SU-DHL-6 (cell line): ENCODE results near the gene C16orf54.
"Not testable (repeated sequence)": the region's sequence is repeated elsewhere in the genome, so short reads cannot be mapped to it uniquely, and the experiment has no call there.

ENCODE experiments used
- H2AFZ ChIP-seq: fragments of 200-600 bp; sonication (generic); 2 replicates; pipeline ENCODE4 v1.6.1; 2014; ENCODE audit warnings: low read depth, mild to moderate bottlenecking, moderate library complexity, mixed read lengths, antibody characterized with exemption, low read length; ENCODE audit not compliant: severe bottlenecking
- H3F3A ChIP-seq: fragments of 200-600 bp; shearing (Covaris generic); 2 replicates; pipeline ENCODE4 v1.6.0; 2016; ENCODE audit warnings: antibody characterized with exemption, mild to moderate bottlenecking; ENCODE audit not compliant: insufficient read depth
- H3K27ac ChIP-seq: fragments of 200-600 bp; sonication (generic); 2 replicates; pipeline ENCODE4 v1.5.1; 2016; ENCODE audit warnings: low read depth, mild to moderate bottlenecking, low read length, moderate library complexity, mixed read lengths
- H3K27me3 ChIP-seq: fragments of 200-600 bp; sonication (generic), shearing (Covaris generic); 2 replicates; pipeline ENCODE4 v1.6.0; 2014; ENCODE audit warnings: mild to moderate bottlenecking, low read length
- H3K36me3 ChIP-seq: fragments of 200-600 bp; sonication (generic); 2 replicates; pipeline ENCODE4 v1.6.1; 2014; ENCODE audit warnings: mild to moderate bottlenecking, low read length, mixed read lengths
- H3K4me2 ChIP-seq: fragments of 300-600, 200-600 bp; shearing (Covaris generic), sonication (generic); 2 replicates; pipeline ENCODE4 v1.6.0; 2014; ENCODE audit warnings: low read length, low read depth, mild to moderate bottlenecking; ENCODE audit not compliant: poor library complexity, severe bottlenecking
- H3K4me3 ChIP-seq: fragments of 200-600 bp; sonication (generic); 2 replicates; pipeline ENCODE4 v1.5.1; 2014; ENCODE audit warnings: antibody characterized with exemption, low read length, mild to moderate bottlenecking, mixed read lengths; ENCODE audit not compliant: insufficient read depth, poor library complexity, severe bottlenecking
- H3K79me2 ChIP-seq: fragments of 200-600 bp; sonication (generic); 2 replicates; pipeline ENCODE4 v1.6.1; 2014; ENCODE audit warnings: mild to moderate bottlenecking, low read length, moderate library complexity; ENCODE audit not compliant: insufficient read depth
- H3K9ac ChIP-seq: fragments of 200-600 bp; sonication (generic); 2 replicates; pipeline ENCODE4 v1.7.0; 2014; ENCODE audit warnings: mild to moderate bottlenecking, low read length
- H3K9me2 ChIP-seq: fragments of 200-600 bp; sonication (generic); replicated peaks from 2 replicates; pipeline ENCODE4 v1.6.1; 2014; ENCODE audit warnings: low read length; ENCODE audit not compliant: insufficient read depth
- H3K9me3 ChIP-seq: fragments of 200-600 bp; sonication (generic); 2 replicates; pipeline ENCODE4 v1.6.1; 2014; ENCODE audit warnings: low read length, mixed read lengths; ENCODE audit not compliant: insufficient read depth
- H4K20me1 ChIP-seq: fragments of 200-600 bp; sonication (generic); 2 replicates; pipeline ENCODE4 v1.6.1; 2014; ENCODE audit warnings: low read depth, mild to moderate bottlenecking, antibody characterized with exemption, low read length, moderate library complexity, mixed read lengths
- EZH2phosphoT487 ChIP-seq: fragments of 200-600 bp; sonication (generic), shearing (Covaris generic); conservative IDR thresholded peaks from 2 replicates; pipeline ENCODE4 v1.6.1; 2018; ENCODE audit warnings: mild to moderate bottlenecking, antibody characterized with exemption, low read length, moderate library complexity, mixed read lengths
- TF ChIP-seq, protein P1 (sequence below): fragments of 200-600 bp; sonication (generic); IDR thresholded peaks from one replicate; pipeline ENCODE4 v1.5.1; 2017; ENCODE audit warnings: antibody characterized with exemption, mild to moderate bottlenecking, low read length, moderate library complexity; ENCODE audit not compliant: insufficient read depth, poor library complexity, severe bottlenecking

The C16orf54 gene, protein sequence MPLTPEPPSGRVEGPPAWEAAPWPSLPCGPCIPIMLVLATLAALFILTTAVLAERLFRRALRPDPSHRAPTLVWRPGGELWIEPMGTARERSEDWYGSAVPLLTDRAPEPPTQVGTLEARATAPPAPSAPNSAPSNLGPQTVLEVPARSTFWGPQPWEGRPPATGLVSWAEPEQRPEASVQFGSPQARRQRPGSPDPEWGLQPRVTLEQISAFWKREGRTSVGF

DNA sequence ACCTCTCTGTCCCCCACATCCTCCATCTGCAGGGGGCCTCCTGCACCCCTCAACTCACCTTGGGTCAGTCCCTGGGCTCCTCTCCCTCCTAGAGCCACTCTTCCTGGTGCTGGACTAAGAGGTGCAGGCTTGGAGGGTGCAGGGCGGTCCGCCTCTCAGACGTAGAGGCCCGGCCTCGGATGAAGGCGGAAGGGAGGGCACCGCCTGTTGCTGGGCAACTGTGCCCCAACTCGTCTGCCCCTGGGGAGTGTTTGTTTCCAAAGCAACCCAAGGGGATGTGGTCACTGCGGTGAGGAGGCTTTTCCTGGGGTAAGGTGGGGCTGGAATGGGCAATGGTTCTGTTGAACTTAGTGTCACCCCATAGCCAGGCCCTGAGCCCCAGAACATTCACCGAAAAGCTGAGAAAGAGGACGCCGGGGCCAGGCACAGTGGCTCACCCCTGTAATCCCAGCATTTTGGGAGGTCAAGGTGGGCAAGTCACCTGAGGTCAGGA, at the start of gene C16orf54:
Gene C16orf54, minus strand, starts transcription at position 138 of the 493 bp plus-strand sequence. CDS start 1,039 bp downstream, outside the sequence.
- H3K36me3 ChIP-seq, result no peaks in the 10 kb centered on the region
- H3F3A ChIP-seq, result no peaks in the 10 kb centered on the region
- H3K9ac ChIP-seq, result peak within 1 kb of the TSS; percentile 40; the same call in 1 of the 2 replicates
- H3K9me3 ChIP-seq, result no peaks in the 10 kb centered on the region
- no peaks in the 10 kb centered on the region for H4K20me1 ChIP-seq
- no peaks in the 10 kb centered on the region for H3K27me3 ChIP-seq
- no peak within 1 kb of the TSS for H3K27ac ChIP-seq
- H3K79me2 ChIP-seq, result no peaks in the 10 kb centered on the region
- no peak for TF ChIP-seq EZH2phosphoT487
- TF ChIP-seq, protein P1, sequence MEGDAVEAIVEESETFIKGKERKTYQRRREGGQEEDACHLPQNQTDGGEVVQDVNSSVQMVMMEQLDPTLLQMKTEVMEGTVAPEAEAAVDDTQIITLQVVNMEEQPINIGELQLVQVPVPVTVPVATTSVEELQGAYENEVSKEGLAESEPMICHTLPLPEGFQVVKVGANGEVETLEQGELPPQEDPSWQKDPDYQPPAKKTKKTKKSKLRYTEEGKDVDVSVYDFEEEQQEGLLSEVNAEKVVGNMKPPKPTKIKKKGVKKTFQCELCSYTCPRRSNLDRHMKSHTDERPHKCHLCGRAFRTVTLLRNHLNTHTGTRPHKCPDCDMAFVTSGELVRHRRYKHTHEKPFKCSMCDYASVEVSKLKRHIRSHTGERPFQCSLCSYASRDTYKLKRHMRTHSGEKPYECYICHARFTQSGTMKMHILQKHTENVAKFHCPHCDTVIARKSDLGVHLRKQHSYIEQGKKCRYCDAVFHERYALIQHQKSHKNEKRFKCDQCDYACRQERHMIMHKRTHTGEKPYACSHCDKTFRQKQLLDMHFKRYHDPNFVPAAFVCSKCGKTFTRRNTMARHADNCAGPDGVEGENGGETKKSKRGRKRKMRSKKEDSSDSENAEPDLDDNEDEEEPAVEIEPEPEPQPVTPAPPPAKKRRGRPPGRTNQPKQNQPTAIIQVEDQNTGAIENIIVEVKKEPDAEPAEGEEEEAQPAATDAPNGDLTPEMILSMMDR, result no peak
- H3K9me2 ChIP-seq, result no peaks in the 10 kb centered on the region
- no peak within 1 kb of the TSS for H3K4me3 ChIP-seq
- H2AFZ ChIP-seq, result peak within 1 kb of the TSS; percentile 51
- peak within 1 kb of the TSS; percentile 37 for H3K4me2 ChIP-seq

DNA sequence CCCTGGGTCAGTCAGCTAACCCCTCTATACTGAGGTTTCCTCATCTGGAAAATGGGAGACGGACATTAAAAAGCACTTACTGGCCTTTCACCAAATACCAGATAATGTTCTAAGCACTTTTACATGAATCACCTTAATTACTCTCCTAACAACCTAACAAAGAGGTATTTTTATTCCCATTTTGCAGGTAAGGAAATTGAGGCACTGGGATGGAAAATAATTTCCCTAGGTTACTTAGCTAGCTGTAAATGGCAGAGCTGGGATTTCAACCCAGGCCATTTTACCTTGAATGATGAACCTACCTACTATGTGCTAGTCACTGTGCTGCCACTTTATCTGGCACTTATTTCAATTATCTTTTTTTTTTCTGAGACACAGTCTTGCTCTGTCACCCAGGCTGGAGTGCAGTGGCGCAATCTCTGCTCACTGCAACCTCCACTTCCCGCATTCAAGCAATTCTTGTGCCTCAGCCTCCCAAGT, 48.5 kb upstream of the C16orf54 start:
- Histone ChIP-seq H3K4me3 (no peak overlapping the region), H3K36me3 (peaks cover 25% of the 10 kb centered on the region), H2AFZ (no peak overlapping the region), H3K79me2 (peaks cover 69% of the 10 kb centered on the region), H3K9ac (no peak overlapping the region), H4K20me1 (peaks cover 7% of the 10 kb centered on the region; the same call in 1 of the 2 replicates), H3K9me3 (no peaks in the 10 kb centered on the region), H3K4me2 (no peak overlapping the region), H3K27ac (no peak overlapping the region), H3K27me3 (no peaks in the 10 kb centered on the region), H3K9me2 (no peaks in the 10 kb centered on the region), H3F3A (no peaks in the 10 kb centered on the region)
- TF ChIP-seq, protein P1, result no peak
- TF ChIP-seq EZH2phosphoT487, result no peak

DNA sequence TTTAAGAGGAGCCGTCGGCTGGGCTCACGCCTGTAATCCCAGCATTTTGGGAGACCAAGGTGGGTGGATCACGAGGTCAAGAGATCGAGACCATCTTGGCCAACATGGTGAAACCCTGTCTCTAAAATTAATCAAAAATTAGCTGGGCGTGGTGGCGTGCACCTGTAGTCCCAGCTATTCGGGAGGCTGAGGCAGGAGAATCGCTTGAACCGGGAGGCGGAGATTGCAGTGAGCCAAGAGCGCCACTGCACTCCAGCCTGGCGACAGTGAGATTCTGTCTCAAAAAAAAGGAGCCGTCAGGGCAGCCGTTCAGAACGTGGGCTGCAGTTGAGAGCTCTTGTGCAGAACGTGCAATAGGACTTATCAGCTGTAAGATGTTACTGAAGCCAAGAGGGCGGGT, 47.4 kb upstream of the C16orf54 start:
- not testable (repeated sequence) for H3K27me3 ChIP-seq, H3F3A ChIP-seq, H3K9me3 ChIP-seq, H3K27ac ChIP-seq, H3K4me3 ChIP-seq, H3K9me2 ChIP-seq, H2AFZ ChIP-seq, H3K9ac ChIP-seq, H4K20me1 ChIP-seq, H3K4me2 ChIP-seq
- Histone ChIP-seq H3K79me2 (peaks cover 68% of the 10 kb centered on the region), H3K36me3 (peaks cover 17% of the 10 kb centered on the region)
